SU-DHL-6 (cell line): ENCODE data around the gene PRPF40A.

Experiments used
- H2AFZ ChIP-seq: fragments of 200-600 bp; sonication (generic); 2 replicates; pipeline ENCODE4 v1.6.1; 2014; ENCODE audit warnings: low read depth, mild to moderate bottlenecking, moderate library complexity, mixed read lengths, antibody characterized with exemption, low read length; ENCODE audit not compliant: severe bottlenecking
- H3F3A ChIP-seq: fragments of 200-600 bp; shearing (Covaris generic); 2 replicates; pipeline ENCODE4 v1.6.0; 2016; ENCODE audit warnings: antibody characterized with exemption, mild to moderate bottlenecking; ENCODE audit not compliant: insufficient read depth
- H3K27ac ChIP-seq: fragments of 200-600 bp; sonication (generic); 2 replicates; pipeline ENCODE4 v1.5.1; 2016; ENCODE audit warnings: low read depth, mild to moderate bottlenecking, low read length, moderate library complexity, mixed read lengths
- H3K27me3 ChIP-seq: fragments of 200-600 bp; sonication (generic), shearing (Covaris generic); 2 replicates; pipeline ENCODE4 v1.6.0; 2014; ENCODE audit warnings: mild to moderate bottlenecking, low read length
- H3K36me3 ChIP-seq: fragments of 200-600 bp; sonication (generic); 2 replicates; pipeline ENCODE4 v1.6.1; 2014; ENCODE audit warnings: mild to moderate bottlenecking, low read length, mixed read lengths
- H3K4me2 ChIP-seq: fragments of 300-600, 200-600 bp; shearing (Covaris generic), sonication (generic); 2 replicates; pipeline ENCODE4 v1.6.0; 2014; ENCODE audit warnings: low read length, low read depth, mild to moderate bottlenecking; ENCODE audit not compliant: poor library complexity, severe bottlenecking
- H3K4me3 ChIP-seq: fragments of 200-600 bp; sonication (generic); 2 replicates; pipeline ENCODE4 v1.5.1; 2014; ENCODE audit warnings: antibody characterized with exemption, low read length, mild to moderate bottlenecking, mixed read lengths; ENCODE audit not compliant: insufficient read depth, poor library complexity, severe bottlenecking
- H3K79me2 ChIP-seq: fragments of 200-600 bp; sonication (generic); 2 replicates; pipeline ENCODE4 v1.6.1; 2014; ENCODE audit warnings: mild to moderate bottlenecking, low read length, moderate library complexity; ENCODE audit not compliant: insufficient read depth
- H3K9ac ChIP-seq: fragments of 200-600 bp; sonication (generic); 2 replicates; pipeline ENCODE4 v1.7.0; 2014; ENCODE audit warnings: mild to moderate bottlenecking, low read length
- H3K9me2 ChIP-seq: fragments of 200-600 bp; sonication (generic); replicated peaks from 2 replicates; pipeline ENCODE4 v1.6.1; 2014; ENCODE audit warnings: low read length; ENCODE audit not compliant: insufficient read depth
- H3K9me3 ChIP-seq: fragments of 200-600 bp; sonication (generic); 2 replicates; pipeline ENCODE4 v1.6.1; 2014; ENCODE audit warnings: low read length, mixed read lengths; ENCODE audit not compliant: insufficient read depth
- H4K20me1 ChIP-seq: fragments of 200-600 bp; sonication (generic); 2 replicates; pipeline ENCODE4 v1.6.1; 2014; ENCODE audit warnings: low read depth, mild to moderate bottlenecking, antibody characterized with exemption, low read length, moderate library complexity, mixed read lengths
- EZH2phosphoT487 ChIP-seq: fragments of 200-600 bp; sonication (generic), shearing (Covaris generic); conservative IDR thresholded peaks from 2 replicates; pipeline ENCODE4 v1.6.1; 2018; ENCODE audit warnings: mild to moderate bottlenecking, antibody characterized with exemption, low read length, moderate library complexity, mixed read lengths
- TF ChIP-seq, protein P1 (sequence below): fragments of 200-600 bp; sonication (generic); IDR thresholded peaks from one replicate; pipeline ENCODE4 v1.5.1; 2017; ENCODE audit warnings: antibody characterized with exemption, mild to moderate bottlenecking, low read length, moderate library complexity; ENCODE audit not compliant: insufficient read depth, poor library complexity, severe bottlenecking

Gene PRPF40A

DNA sequence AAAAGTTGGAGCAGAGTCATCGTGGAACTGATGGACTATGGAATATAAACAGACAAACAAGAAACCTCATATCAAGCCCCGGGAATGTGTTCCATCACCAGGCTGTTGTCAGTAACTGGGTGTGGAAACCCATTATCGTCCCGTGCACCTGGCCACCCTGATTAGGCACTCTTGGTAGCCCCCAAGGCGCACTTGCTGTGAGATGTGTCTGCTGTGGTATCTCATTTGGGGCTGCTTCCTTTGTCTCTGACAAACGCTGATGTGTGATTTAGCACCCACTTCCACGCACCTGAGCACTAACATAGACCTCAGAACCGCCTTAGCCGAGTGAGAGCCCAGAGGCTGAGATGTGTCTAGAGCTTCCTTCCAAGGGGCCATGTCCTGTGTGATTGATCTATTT lies 96.3 kb downstream of the PRPF40A start:
- Histone ChIP-seq H3K9me2 (no peaks in the 10 kb centered on the region), H3K36me3 (no peaks in the 10 kb centered on the region), H3K27ac (no peak overlapping the region), H3K79me2 (no peaks in the 10 kb centered on the region), H2AFZ (no peak overlapping the region), H3K4me3 (no peak overlapping the region), H3K9ac (no peak overlapping the region), H3K4me2 (no peak overlapping the region), H3K27me3 (no peaks in the 10 kb centered on the region), H4K20me1 (no peaks in the 10 kb centered on the region), H3F3A (no peaks in the 10 kb centered on the region), H3K9me3 (no peaks in the 10 kb centered on the region)
- no peak for TF ChIP-seq EZH2phosphoT487
- TF ChIP-seq, protein P1, sequence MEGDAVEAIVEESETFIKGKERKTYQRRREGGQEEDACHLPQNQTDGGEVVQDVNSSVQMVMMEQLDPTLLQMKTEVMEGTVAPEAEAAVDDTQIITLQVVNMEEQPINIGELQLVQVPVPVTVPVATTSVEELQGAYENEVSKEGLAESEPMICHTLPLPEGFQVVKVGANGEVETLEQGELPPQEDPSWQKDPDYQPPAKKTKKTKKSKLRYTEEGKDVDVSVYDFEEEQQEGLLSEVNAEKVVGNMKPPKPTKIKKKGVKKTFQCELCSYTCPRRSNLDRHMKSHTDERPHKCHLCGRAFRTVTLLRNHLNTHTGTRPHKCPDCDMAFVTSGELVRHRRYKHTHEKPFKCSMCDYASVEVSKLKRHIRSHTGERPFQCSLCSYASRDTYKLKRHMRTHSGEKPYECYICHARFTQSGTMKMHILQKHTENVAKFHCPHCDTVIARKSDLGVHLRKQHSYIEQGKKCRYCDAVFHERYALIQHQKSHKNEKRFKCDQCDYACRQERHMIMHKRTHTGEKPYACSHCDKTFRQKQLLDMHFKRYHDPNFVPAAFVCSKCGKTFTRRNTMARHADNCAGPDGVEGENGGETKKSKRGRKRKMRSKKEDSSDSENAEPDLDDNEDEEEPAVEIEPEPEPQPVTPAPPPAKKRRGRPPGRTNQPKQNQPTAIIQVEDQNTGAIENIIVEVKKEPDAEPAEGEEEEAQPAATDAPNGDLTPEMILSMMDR: no peak

DNA sequence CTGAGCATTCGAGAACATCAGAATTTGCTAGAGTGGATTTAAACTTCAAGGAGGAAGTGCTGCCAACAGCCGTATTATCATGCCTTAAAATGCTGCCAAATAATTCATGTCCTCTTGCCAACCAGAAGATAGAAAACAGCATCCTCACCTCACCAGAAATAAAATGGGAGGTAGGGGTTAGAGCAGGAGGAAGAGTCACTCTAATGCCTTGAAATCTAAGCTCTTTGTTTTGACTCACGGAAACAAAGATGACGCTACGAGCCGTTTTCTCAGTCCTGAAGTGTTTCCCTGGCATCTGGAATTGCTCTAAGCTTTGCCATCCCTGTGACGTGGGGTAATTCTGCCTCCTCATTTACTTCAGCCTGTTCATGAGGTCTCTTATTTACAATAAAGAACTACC lies 97.1 kb downstream of the PRPF40A start:
- no peaks in the 10 kb centered on the region for H4K20me1 ChIP-seq
- no peak overlapping the region for H3K9ac ChIP-seq
- H3K9me3 ChIP-seq: no peaks in the 10 kb centered on the region
- no peak overlapping the region for H3K4me2 ChIP-seq
- no peaks in the 10 kb centered on the region for H3K36me3 ChIP-seq
- H2AFZ ChIP-seq: no peak overlapping the region
- no peaks in the 10 kb centered on the region for H3K27me3 ChIP-seq
- TF ChIP-seq, protein P1: no peak
- TF ChIP-seq EZH2phosphoT487: no peak
- no peaks in the 10 kb centered on the region for H3K79me2 ChIP-seq
- no peaks in the 10 kb centered on the region for H3K9me2 ChIP-seq
- no peaks in the 10 kb centered on the region for H3F3A ChIP-seq
- no peak overlapping the region for H3K27ac ChIP-seq
- H3K4me3 ChIP-seq: no peak overlapping the region

DNA sequence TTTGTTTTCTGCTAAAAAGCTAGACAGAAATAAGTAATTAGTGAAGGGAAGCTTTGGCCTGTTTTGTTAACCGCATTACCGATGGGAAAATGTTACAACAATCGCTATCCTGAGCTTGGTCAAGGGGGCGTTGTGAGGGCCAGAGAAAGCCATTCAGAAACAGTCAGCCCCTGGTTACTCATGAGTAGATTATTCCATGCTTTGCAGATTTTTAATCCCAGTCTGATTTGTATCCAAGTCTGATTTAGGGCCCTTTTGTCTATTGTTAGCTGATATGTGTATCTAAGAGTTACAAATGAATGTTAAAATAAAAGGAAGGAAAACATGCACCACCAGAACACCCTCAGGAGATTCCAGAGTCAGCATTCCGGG lies 99.1 kb downstream of the PRPF40A start:
- no peak overlapping the region for H2AFZ ChIP-seq
- no peak overlapping the region for H3K4me3 ChIP-seq
- H3K27me3 ChIP-seq: no peaks in the 10 kb centered on the region
- no peaks in the 10 kb centered on the region for H4K20me1 ChIP-seq
- no peaks in the 10 kb centered on the region for H3K9me3 ChIP-seq
- no peaks in the 10 kb centered on the region for H3F3A ChIP-seq
- H3K9ac ChIP-seq: no peak overlapping the region
- TF ChIP-seq, protein P1: no peak
- TF ChIP-seq EZH2phosphoT487: no peak
- no peaks in the 10 kb centered on the region for H3K79me2 ChIP-seq
- H3K36me3 ChIP-seq: no peaks in the 10 kb centered on the region
- no peaks in the 10 kb centered on the region for H3K9me2 ChIP-seq
- no peak overlapping the region for H3K27ac ChIP-seq
- no peak overlapping the region for H3K4me2 ChIP-seq
